GM18519 (cell line): ENCODE results near the gene ADCY5.

Experiments
- ATAC-seq: cut with Tn5 transposase; IDR thresholded peaks from one replicate; pipeline ENCODE4 v1.9.1; 2021; ENCODE audit warnings: mild to moderate bottlenecking, moderate library complexity; ENCODE audit not compliant: unreplicated experiment, low FRiP score

ADCY5 gene

GRCh38 chr3:123292321-123293310 lies 156.3 kb downstream of the ADCY5 start:
- no peak for ATAC-seq

- no peak for ATAC-seq
Measured at GRCh38 chr3:123291404-123291803, 157.5 kb downstream of the ADCY5 start.

- no peak for ATAC-seq
Measured at GRCh38 chr3:123290962-123291361, 157.9 kb downstream of the ADCY5 start.

GRCh38 chr3:123290107-123290930 lies 158.6 kb downstream of the ADCY5 start:
- ATAC-seq, result no peak

- ATAC-seq, result no peak
Measured at GRCh38 chr3:123289391-123290106, 159.3 kb downstream of the ADCY5 start.

GRCh38 chr3:123287962-123288302 lies 161.0 kb downstream of the ADCY5 start:
- no peak for ATAC-seq

- no peak for ATAC-seq
Measured at GRCh38 chr3:123287051-123287961, 161.6 kb downstream of the ADCY5 start.

- peak; percentile 53 for ATAC-seq
Measured at GRCh38 chr3:123286308-123287023, 162.4 kb downstream of the ADCY5 start.

- no peak for ATAC-seq
Measured at GRCh38 chr3:123285931-123286307, 163.0 kb downstream of the ADCY5 start.

- ATAC-seq, result no peak
Measured at GRCh38 chr3:123285479-123285878, 163.4 kb downstream of the ADCY5 start.

- ATAC-seq, result no peak
Measured at GRCh38 chr3:123285066-123285465, 163.8 kb downstream of the ADCY5 start.

- ATAC-seq, result no peak
Measured at GRCh38 chr3:123284399-123285010, 164.4 kb downstream of the ADCY5 start.

GRCh38 chr3:123283657-123284398 lies 165.1 kb downstream of the ADCY5 start:
- no peak for ATAC-seq

- no peak for ATAC-seq
Measured at GRCh38 chr3:123283074-123283473, 165.8 kb downstream of the ADCY5 start.

GRCh38 chr3:123282461-123282860 lies 166.4 kb downstream of the ADCY5 start:
- no peak for ATAC-seq

- ATAC-seq, result no peak
Measured at GRCh38 chr3:123281929-123282328, 167.0 kb downstream of the ADCY5 start.

GRCh38 chr3:123281406-123281805 lies 167.5 kb downstream of the ADCY5 start:
- no peak for ATAC-seq

GRCh38 chr3:123279121-123279520 lies 169.8 kb downstream of the ADCY5 start:
- no peak for ATAC-seq
